Activated CD4-positive, alpha-beta T cell treated with anti-CD3 and anti-CD28 coated beads, Interleukin-2, Interleukin-6, amounts not matched to agents 100 ng/mL and 50 ng/mL, durations not matched to agents 16 hours and 8 hours (primary cell): ENCODE results near the gene KRT27.
"Not testable (repeated sequence)": the region's sequence is repeated elsewhere in the genome, so short reads cannot be mapped to it uniquely, and the experiment has no call there.

Experiments
- DNase-seq: peaks from one replicate; pipeline ENCODE4 v3.0.0-alpha.2; 2020

Gene KRT27, protein sequence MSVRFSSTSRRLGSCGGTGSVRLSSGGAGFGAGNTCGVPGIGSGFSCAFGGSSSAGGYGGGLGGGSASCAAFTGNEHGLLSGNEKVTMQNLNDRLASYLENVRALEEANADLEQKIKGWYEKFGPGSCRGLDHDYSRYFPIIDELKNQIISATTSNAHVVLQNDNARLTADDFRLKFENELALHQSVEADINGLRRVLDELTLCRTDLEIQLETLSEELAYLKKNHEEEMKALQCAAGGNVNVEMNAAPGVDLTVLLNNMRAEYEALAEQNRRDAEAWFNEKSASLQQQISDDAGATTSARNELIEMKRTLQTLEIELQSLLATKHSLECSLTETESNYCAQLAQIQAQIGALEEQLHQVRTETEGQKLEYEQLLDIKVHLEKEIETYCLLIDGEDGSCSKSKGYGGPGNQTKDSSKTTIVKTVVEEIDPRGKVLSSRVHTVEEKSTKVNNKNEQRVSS

DNA sequence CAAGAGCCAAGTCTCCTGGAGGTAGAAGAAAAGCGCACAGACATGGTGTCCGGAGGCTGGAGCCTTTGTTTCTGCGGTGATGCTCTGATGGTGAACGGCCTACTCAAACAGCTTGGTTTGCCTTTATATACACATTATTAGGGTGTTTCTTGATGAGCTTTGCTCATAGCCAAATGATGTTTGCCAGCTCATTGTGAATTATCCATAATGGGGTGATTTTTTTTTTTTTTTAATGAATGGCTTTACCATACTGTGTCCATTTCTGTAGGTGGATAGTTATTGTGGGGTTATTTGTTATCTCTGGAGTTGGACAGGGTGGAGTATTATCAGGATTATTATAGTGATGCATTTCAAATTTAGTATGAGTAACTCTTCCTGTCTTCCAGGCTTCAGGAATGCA, at the start of gene KRT27:
Gene KRT27, minus strand, starts transcription at position 101 of the 400 bp plus-strand sequence. Its CDS starts 57 bp downstream, at position 44.
- no peak for DNase-seq

DNA sequence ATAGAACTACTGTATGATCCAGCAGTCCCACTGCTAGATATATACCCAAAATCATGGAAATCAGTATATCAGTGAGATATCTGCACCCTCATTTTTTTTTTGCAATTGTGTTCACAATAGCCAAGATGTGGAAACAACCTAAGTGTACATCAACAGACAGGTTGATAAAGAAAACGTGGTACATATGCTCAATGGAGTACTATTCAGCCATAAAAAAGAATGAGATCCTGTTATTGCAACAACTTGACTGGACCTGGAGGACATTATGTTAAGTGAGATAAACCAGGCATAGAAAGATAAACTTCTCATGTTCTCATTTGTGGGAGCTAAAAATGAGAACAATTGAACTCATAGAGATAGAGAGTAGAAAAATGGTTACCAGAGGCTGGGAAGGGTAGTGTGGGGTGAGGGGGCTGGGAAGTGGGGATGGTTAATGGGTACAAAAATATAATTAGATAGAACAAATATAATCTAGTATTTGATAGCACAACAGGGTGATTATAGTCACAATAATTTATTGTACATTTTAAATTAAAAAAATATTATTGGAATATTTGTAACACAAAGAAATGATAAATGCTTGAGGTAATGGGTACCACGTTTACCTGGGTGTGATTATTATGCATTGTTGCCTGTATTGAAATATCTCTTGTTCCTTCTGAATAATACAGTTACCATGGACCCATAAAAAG, 47.9 kb upstream of the KRT27 start:
- DNase-seq, result no peak

DNA sequence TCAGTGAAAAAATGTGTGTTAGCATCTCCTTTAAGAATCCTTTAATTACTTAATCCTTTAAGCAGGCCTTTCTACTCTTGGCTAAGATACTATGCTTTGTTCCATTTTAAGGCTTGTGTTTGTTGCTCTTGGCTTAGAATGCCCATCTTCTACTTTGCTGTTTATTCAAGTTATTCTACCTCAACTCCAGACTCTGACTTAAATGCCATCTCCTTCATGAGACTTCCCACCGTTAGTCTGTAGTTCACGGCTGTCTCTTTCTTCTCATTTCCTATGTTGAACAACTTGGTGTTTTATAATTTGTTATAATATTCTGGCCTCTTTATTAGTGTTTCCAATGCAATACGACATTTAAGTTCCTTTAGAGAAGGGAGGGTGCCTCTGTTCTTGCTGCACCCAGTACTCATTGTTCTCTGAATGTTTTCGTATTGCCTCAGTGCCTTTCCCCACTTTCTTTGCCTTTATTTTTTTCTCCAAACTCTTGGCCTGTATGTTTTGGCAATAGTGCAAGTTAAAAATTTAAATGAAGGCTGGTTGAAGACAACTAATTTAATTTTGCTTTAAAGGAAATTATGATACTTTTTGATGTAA, 46.2 kb upstream of the KRT27 start:
- DNase-seq, result no peak

DNA sequence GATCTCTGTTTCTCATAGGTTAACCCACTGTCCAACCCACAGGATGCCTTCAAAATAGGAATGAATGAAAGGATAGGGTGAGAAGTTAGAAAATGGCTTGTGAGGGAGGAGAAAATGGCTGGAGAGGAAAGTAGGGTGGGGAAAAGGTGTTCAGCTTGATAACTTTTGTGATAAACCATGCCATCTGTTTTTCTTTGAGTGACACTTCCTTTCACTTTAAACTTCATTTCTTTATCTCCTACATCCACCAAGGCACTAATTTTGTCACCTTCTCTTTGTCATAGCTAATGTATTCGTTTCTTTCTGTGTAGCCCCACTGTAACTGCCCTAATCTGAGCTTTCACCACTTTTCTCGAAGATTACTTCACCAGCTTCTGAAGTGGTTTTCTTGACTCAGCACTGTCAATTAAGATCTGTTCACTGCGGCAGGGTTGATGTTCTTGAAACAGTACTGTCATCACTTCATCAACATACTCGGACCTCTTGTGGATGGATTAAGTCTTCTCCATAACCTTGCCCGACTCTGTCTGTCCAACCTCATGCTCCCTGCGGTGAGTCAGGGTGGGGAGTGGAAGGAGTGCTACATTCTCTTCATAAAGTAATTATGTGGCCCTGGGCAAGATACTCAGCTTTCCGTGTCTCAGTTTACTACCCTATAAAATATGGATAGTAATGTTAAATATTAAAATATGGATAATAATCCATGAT, 45.5 kb upstream of the KRT27 start:
- DNase-seq, result peak; percentile 25

DNA sequence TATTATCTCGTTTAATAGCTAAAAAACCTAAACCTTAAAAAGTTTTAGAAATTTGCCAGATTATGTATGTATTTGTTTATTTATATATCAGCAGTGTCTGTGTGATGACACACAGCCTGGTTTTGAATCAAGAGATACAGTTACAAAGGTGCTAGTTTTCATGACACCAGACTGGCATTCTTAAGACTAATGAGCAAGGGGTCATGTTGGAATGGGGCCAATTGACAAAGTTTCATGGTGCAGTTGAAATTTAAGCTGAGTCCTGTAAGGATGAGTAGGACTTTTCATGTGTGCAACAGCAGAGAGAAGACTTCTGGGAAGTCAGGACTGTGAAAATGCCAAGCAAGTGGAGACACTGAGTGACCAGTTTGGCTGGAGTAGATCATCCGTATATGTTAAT, 43.2 kb upstream of the KRT27 start:
- no peak for DNase-seq

DNA sequence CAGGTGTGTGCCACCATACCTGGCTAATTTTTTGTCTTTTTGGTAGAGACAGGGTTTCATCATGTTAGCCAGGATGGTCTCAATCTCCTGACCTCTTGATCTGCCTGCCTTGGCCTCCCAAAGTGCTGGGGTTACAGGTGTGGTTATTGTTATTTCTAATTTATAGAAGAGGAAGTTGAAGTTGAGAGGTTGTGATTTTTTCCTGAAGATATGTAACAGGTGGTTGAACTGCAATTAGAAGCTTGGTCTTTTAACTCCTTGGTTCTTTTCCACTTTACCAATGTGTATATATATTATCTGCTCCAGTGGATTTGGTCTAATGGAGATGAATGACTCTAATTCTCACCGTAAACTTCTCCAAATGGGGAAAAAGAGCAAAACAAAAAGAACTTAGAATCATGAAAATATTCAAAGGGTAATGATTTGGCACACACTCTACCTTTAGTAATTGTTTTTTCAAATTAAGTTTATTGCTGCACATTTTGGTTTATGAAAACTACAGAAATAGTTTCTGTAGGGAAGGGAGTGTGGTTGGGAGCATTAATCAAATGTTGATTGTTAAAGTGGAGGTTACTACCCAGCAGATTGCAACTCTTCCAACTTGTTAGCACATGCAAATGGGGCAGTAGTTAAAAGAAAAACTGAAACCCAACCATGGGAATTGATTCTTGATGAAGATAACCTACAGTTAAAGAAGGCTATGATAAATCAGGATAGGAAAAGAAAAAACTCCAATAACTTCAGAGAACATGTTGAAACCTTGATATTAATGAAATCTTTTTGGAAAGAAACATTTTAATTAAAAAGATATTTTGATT, 41.9 kb upstream of the KRT27 start:
- DNase-seq, result no peak

DNA sequence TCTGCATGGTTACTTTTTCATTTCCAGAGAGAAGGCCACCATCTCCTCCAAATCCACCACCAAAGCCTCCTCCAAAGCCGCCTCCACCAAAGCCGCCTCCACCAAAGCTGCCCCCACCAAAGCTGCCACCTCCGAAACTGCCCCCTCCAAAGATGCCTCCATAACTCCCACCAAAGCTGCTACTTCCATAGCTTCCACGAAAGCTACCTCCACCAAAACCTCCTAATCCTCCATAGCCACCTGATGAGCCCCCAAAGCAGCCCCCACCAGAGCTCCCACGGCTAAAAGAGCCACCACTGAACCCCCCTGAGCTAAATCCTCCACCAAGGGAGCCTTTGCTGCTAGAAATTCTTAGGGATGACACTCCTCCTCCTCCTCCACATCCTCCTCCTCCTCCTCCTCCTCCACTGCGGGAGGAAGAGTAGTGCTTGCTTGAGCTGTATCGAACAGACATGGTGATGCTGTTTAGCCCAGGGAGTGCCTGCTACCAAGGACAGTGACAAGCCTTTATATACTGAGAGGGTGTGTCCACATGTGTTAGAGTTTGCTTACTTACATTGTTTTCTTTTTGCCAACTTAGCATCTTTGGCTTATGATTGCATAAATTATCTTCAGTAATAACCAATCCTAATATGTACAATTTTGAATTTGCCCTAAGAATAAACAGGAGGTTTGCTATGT, 39.9 kb upstream of the KRT27 start, which contains the start of gene KRT10:
Gene KRT10, minus strand, starts transcription at position 483 of the 681 bp plus-strand sequence. Its CDS starts 29 bp downstream, at position 454.
- DNase-seq, result no peak

DNA sequence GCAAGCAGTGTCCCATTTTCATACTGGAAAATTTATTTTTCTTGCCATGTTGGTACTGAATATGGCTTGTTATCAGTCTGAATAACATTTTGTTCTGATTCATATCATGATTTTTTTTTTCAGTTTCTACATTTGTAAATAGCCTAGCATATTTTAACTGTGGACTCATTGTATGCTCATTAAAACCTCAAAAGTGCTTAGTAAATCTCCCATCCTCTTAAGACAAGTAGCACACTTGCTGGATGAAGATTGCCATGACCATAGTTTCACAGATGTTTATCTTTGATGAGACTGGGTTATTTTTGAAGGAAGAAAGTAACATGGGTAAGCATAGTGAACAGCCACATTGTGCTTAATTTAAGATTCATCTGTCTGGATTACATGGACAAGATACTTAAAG, 39.2 kb upstream of the KRT27 start:
- no peak for DNase-seq

DNA sequence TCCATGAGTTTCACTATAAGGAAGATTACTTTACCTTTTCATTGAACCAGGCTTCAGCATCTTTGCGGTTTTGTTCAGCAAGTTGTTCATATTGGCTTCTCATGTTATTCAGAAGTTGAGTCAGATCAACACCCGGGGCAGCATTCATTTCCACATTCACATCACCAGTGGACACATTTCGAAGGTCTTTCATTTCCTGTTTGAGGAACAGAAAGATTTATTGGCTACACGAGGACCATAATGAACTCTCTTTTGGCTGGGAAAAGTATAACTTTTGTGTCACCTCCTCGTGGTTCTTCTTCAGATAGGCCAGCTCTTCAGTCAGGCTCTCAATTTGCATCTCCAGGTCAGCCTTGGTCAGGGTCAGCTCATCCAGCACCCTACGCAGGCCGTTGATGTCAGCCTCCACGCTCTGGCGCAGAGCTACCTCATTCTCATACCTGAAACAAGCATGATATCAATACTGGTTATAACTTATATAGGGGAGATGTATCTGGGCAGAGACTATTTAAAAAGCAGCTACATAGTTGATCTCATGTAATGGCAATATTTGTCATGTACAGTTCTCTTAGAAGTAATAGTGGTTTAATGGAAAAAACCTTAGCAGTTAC, 38.0 kb upstream of the KRT27 start:
- DNase-seq, result peak; percentile 61

DNA sequence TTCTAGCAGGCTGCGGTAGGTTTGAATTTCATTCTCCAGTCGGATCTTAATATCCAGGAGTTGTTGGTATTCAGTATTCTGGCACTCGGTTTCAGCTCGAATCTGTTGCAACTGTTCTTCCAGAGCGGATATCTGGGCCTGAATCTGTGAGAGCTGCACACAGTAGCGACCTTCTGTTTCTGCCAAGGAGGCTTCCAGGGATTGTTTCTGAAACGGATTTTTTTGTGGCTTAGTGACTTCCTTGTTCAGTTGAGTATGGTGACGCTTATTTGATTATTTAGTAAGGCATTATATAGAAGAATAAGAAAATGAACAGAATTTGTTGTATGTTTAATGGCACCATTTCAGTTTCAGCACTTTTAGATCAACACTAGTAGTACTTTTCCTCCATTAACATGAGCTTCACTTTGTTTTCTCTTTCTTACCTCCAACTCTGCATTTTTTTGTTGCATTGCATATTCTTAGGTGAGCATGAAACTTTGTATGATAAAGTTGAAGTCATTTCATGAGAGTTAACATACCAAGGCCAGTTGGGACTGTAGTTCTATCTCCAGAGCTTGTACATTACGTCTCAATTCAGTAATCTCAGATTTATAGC, 37.3 kb upstream of the KRT27 start:
- no peak for DNase-seq

DNA sequence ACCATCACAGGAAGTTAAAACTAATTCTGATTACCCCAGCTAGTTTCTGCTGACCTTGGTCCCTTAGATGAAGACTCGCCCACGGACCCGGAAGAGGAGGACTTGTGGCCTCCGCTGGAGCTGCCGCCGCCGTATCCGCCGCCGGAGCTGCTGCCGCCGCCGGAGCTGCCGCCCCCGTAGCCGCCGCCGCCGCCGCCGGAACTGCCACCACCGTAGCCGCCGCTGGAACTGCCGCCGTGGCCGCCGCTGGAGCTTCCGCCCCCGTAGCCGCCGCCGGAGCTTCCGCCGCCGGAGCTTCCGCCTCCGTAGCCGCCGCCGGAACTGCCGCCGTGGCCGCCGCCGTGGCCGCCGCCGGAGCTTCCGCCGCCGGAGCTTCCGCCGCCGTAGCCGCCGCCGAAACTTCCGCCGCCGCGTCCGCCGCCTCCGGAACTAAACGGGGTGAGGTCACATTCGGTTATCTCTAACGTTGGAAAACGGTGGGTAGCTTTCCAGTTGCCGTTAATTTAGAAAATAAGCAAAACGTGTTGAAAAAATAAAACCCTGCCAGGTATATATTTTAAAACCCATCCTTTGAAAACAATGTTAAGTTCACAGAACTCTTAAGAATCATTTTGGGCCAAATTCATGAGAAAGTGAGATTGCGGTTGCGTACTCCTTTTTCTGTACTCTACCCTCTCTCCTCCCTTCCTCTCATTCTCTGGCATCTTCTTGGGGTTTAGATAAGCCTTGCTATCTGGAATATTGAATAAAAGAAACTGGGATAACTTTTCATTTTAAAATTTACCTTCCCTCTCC, 36.6 kb upstream of the KRT27 start:
- DNase-seq, result peak; percentile 88

DNA sequence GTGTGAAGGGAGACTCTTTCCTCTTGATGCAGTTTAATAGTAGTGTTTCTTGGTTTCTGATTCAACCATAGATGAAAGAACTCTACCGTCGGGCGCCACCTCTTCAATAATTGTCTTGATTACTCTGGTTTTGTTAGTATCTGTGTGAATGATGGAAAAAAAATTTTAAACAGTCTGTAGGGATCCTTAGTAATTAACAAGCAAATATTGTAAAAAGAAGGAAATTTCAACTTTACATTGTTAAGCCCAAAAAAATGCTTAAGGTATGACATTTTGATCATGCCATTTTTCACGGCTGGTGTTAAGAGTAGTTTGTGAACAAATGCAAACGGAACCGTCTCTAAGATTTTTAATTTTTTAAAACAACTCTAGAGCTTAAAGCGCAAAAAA, 36.0 kb upstream of the KRT27 start:
- DNase-seq, result no peak

DNA sequence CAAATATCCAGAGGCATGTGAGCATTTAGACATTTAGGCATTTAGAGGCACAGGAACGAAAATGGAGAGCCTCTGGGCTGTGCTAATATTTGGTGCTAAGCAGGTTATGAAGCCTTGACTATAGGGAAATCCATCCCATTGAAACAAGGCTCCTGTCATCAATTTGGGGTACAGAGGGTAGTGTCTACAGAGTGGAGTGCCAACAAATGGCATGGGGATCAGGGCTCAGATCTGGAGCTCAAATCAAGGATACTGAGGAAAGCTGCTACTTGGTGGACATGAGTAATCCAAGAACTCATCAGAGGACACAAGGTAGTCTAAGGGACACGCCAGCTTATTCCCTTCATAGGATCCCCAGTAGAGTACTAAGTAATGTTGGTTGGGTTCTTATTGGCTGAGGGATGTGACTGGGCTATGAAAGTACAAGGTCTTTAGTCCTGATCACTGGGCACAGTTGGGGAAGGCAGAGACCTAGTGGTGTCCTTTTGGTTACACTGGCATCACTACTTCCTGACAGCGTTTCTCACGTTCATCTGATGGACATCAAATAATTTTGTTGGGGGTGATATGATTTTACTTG, 34.8 kb upstream of the KRT27 start:
- no peak for DNase-seq

DNA sequence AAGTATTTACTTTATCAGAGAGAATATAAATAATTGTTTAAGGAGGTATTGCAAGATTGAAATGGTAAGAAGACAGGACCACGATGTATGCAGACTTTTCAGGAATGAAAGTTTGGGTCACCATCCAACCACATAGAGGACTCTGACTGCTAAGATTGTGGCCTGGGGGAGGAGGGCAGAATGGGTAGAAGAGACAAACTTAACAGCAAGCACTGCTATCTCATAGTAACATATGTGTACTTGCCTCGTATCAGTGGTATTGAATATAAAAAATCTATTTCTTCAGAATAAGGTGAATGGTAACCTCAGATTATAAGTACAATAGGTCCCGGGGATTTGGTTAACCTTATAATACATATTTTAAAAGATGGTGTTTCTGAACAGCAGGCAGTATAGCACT, 34.2 kb upstream of the KRT27 start:
- no peak for DNase-seq

DNA sequence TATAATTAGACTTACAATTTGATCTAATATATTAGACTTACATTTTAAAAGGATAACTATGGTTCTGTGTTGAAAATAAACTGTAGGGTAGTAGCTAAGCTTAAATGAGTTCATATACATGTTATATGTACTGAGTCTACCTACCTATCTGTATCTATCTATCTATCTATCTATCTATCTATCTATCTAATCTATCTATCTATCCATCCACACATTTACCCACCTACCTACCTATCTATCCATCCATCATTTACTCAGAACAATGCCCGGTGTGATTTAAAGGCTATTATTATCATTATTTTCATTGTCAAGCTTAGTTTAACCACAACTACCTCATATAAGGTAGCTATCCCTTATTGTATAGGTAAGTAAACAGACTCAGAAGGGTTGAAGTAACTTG, 33.0 kb upstream of the KRT27 start:
- no peak for DNase-seq

DNA sequence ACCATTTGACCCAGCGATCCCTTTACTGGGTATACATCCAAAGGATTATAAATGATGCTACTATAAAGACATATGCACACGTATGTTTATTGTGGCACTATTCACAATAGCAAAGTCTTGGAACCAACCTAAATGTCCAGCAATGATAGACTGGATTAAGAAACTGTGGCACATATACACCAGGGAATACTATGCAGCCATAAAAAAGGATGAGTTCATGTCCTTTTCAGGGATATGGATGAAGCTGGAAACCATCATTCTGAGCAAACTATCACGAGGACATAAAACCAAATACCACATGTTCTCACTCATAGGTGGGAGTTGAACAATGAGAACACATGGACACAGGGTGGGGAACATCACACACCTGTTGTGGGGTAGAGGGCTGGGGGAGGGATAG, 32.3 kb upstream of the KRT27 start:
- DNase-seq, result not testable (repeated sequence)

DNA sequence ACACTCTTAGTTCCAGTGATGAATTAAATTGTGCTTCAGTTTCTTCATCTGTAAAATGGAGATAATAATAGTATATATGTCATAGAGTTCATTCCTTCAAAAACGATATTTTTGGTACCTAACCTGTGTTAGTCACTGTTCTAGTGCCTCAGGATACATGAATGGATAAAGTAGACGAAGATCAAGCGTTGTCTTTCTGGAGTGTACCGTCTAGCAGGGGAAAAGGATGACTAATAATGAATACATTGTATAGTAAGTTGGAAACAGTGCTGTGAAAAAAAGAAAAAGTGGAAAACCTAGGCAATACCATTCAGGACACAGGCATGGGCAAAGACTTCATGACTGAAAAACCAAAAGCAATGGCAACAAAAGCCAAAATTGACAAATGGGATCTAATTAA, 31.5 kb upstream of the KRT27 start:
- no peak for DNase-seq

DNA sequence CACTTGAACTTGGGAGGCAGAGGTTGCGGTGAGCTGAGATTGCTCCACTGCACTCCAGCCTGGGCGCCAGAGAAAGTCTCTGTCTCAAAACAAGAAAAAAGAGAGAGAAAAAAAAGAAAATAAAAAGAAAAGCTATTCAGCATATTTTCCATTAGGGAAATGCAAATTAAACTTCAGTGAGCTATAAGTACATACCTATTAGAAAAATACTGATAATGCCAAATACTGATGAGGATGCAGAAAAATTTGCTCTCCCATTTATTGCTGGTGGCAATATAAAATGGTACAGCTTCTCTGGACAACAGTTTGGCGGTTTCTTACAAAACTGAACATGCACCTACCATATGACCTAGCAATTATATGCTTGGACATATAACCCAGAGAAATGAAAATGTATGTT, 30.3 kb upstream of the KRT27 start:
- DNase-seq, result no peak

DNA sequence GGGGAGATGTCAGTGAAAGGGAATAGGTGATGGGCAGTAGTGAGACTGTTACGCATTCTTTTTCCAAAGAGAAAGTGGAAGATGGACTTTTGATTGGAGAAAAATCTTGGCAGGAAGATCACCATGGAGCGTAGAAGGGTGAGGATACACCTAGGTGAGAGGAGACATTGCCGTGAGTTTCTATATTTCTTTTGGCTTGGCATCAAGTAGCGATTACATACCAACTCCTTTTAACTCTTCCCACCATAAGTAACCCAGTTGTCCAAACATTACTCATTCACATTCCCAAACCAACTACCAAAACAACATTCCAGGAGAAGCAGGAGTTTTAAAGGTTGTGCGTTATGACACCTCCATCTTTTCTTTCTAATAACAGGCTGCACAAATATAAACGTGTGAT, 28.1 kb upstream of the KRT27 start:
- DNase-seq, result no peak
